SK-N-SH (cell line): ENCODE measurements around the gene CDO1.

Source experiments
- CTCF ChIP-seq: fragments of 200-600 bp; sonication (generic); IDR thresholded peaks from 2 replicates; pipeline ENCODE4 v1.6.1; 2017; ENCODE audit warnings: antibody characterized with exemption, mild to moderate bottlenecking, moderate library complexity
- EZH2phosphoT487 ChIP-seq: fragments of 200-600 bp; sonication (generic); IDR thresholded peaks from 2 replicates; pipeline ENCODE4 v1.6.1; 2017; ENCODE audit warnings: low read depth, mixed run types, mild to moderate bottlenecking, antibody characterized with exemption, moderate library complexity, borderline replicate concordance
- FOXJ3 ChIP-seq: sonication (generic); formaldehyde crosslinking; IDR thresholded peaks from 2 replicates; pipeline ENCODE4 v1.5.1; 2020; ENCODE audit warnings: mild to moderate bottlenecking, missing genetic modification reagents
- JUND ChIP-seq: IDR thresholded peaks from 2 replicates; pipeline ENCODE4 v1.4.0; 2012
- REST ChIP-seq: IDR thresholded peaks from 2 replicates; pipeline ENCODE4 v1.6.1; 2012; ENCODE audit warnings: mild to moderate bottlenecking, low read depth, low read length, moderate library complexity

GRCh38 chr5:115785381-115786065, 30.9 kb downstream of the CDO1 start:
- TF ChIP-seq EZH2phosphoT487 (no peak), JUND (no peak), REST (no peak), CTCF (no peak), FOXJ3 (CRISPR knock-in tag) (no peak)
